Activated CD4-positive, alpha-beta T cell treated with anti-CD3 and anti-CD28 coated beads, Interleukin-2, amount 50 U/mL, for 24 hours (primary cell): ENCODE results near the gene CHCHD5.
"Not testable (repeated sequence)": the region's sequence is repeated elsewhere in the genome, so short reads cannot be mapped to it uniquely, and the experiment has no call there.

Experiments
- DNase-seq, 2 donors: peaks; one replicate each; pipeline ENCODE4 v3.0.0-alpha.2; 2020; ENCODE audit warnings: low read depth in 1 of 2, low spot score in 1 of 2

Gene CHCHD5

GRCh38 chr2:112585873-112586464 is 1.6 kb downstream of the CHCHD5 start:
- no peak for DNase-seq

GRCh38 chr2:112588611-112589045 is 4.2 kb downstream of the CHCHD5 start:
- no peak for DNase-seq

- DNase-seq, result no peak
Observed at GRCh38 chr2:112591413-112591812, 7.0 kb downstream of the CHCHD5 start.

- DNase-seq, result no peak
Observed at GRCh38 chr2:112593736-112594135, 9.3 kb downstream of the CHCHD5 start.

GRCh38 chr2:112597537-112598322 is 13.3 kb downstream of the CHCHD5 start:
- DNase-seq, result no peak

GRCh38 chr2:112600634-112601033 is 16.2 kb downstream of the CHCHD5 start:
- DNase-seq, result no peak

GRCh38 chr2:112601754-112602153 is 17.3 kb downstream of the CHCHD5 start:
- DNase-seq, result no peak

- DNase-seq, result no peak
Observed at GRCh38 chr2:112602917-112603316, 18.5 kb downstream of the CHCHD5 start.

- DNase-seq, result no peak
Observed at GRCh38 chr2:112603731-112604130, 19.3 kb downstream of the CHCHD5 start.

GRCh38 chr2:112604952-112605351 is 20.5 kb downstream of the CHCHD5 start:
- DNase-seq, result no peak

- no peak for DNase-seq
Observed at GRCh38 chr2:112605926-112606325, 21.5 kb downstream of the CHCHD5 start.

- DNase-seq, result no peak
Observed at GRCh38 chr2:112606547-112606946, 22.1 kb downstream of the CHCHD5 start.

- DNase-seq, result no peak
Observed at GRCh38 chr2:112607680-112608438, 23.4 kb downstream of the CHCHD5 start.

- DNase-seq, result not testable (repeated sequence)
Observed at GRCh38 chr2:112609320-112609719, 24.9 kb downstream of the CHCHD5 start.

- not testable (repeated sequence) for DNase-seq
Observed at GRCh38 chr2:112612283-112612682, 27.9 kb downstream of the CHCHD5 start.

GRCh38 chr2:112614201-112614840 is 29.9 kb downstream of the CHCHD5 start:
- no peak for DNase-seq

GRCh38 chr2:112615051-112615450 is 30.6 kb downstream of the CHCHD5 start:
- no peak for DNase-seq

GRCh38 chr2:112615798-112616197 is 31.4 kb downstream of the CHCHD5 start:
- DNase-seq, result not testable (repeated sequence)

GRCh38 chr2:112618383-112618782 is 34.0 kb downstream of the CHCHD5 start:
- DNase-seq, result no peak

GRCh38 chr2:112621790-112622527 is 37.5 kb downstream of the CHCHD5 start:
- DNase-seq, result no peak

- no peak for DNase-seq
Observed at GRCh38 chr2:112622528-112622849, 38.1 kb downstream of the CHCHD5 start.
